GM21367 (cell line): Measurements from ENCODE around the gene SYNRG.
"Not testable (repeated sequence)": the region's sequence is repeated elsewhere in the genome, so short reads cannot be mapped to it uniquely, and the experiment has no call there.

Experiments used
- ATAC-seq: cut with Tn5 transposase; IDR thresholded peaks from one replicate; pipeline ENCODE4 v1.9.1; 2021; ENCODE audit not compliant: unreplicated experiment

Gene SYNRG

GRCh38 chr17:37609170-37610040, at the start of gene SYNRG:
TSS of gene SYNRG (minus strand) at chr17:37609418. CDS start at chr17:37609355, 63 bp downstream.
- peak; percentile 73 for ATAC-seq

GRCh38 chr17:37657202-37657601, 48.0 kb upstream of the SYNRG start:
- no peak for ATAC-seq

- no peak for ATAC-seq
Observed at GRCh38 chr17:37651849-37652248, 42.6 kb upstream of the SYNRG start.

- no peak for ATAC-seq
Observed at GRCh38 chr17:37650419-37651003, 41.3 kb upstream of the SYNRG start.

- ATAC-seq = no peak
Observed at GRCh38 chr17:37648555-37648954, 39.3 kb upstream of the SYNRG start.

GRCh38 chr17:37647856-37648255, 38.6 kb upstream of the SYNRG start:
- no peak for ATAC-seq

- no peak for ATAC-seq
Observed at GRCh38 chr17:37643869-37644268, 34.7 kb upstream of the SYNRG start.

- no peak for ATAC-seq
Observed at GRCh38 chr17:37643118-37643766, 34.0 kb upstream of the SYNRG start, which contains the start of gene DDX52. TSS of gene DDX52 (minus strand) at chr17:37643446. CDS start at chr17:37643420, 26 bp downstream.

- no peak for ATAC-seq
Observed at GRCh38 chr17:37642681-37643080, 33.5 kb upstream of the SYNRG start.

GRCh38 chr17:37640015-37640414, 30.8 kb upstream of the SYNRG start:
- no peak for ATAC-seq

- ATAC-seq = no peak
Observed at GRCh38 chr17:37637956-37638355, 28.7 kb upstream of the SYNRG start.

GRCh38 chr17:37616430-37616829, 7.2 kb upstream of the SYNRG start:
- not testable (repeated sequence) for ATAC-seq

GRCh38 chr17:37614823-37615222, 5.6 kb upstream of the SYNRG start:
- no peak for ATAC-seq

GRCh38 chr17:37614391-37614790, 5.2 kb upstream of the SYNRG start:
- no peak for ATAC-seq

GRCh38 chr17:37610971-37611370, 1.8 kb upstream of the SYNRG start:
- no peak for ATAC-seq

GRCh38 chr17:37610041-37610420, 813 bp upstream of the SYNRG start:
- not testable (repeated sequence) for ATAC-seq

- ATAC-seq = peak; percentile 4
Observed at GRCh38 chr17:37608351-37609169, 658 bp downstream of the SYNRG start.

- no peak for ATAC-seq
Observed at GRCh38 chr17:37607637-37608331, 1.4 kb downstream of the SYNRG start.

GRCh38 chr17:37605813-37606505, 3.3 kb downstream of the SYNRG start:
- ATAC-seq = no peak

- ATAC-seq = no peak
Observed at GRCh38 chr17:37605081-37605480, 4.1 kb downstream of the SYNRG start.
